ENCODE data around the gene POTEH. TPM values are rescaled to one million over a fixed set of nuclear protein-coding genes. Genes with fewer than 3 reads are reported as not detected.
A peak's percentile ranks its signal among the peaks of the same experiment; 100 is the strongest.
"Not testable (repeated sequence)": the region's sequence is repeated elsewhere in the genome, so short reads cannot be mapped to it uniquely, and the experiment has no call there.

Gene POTEH
- total and polyA plus RNA-seq, 7 donors = 0.03 to 0.60 (median 0.33) TPM; not detected in 4

DNA sequence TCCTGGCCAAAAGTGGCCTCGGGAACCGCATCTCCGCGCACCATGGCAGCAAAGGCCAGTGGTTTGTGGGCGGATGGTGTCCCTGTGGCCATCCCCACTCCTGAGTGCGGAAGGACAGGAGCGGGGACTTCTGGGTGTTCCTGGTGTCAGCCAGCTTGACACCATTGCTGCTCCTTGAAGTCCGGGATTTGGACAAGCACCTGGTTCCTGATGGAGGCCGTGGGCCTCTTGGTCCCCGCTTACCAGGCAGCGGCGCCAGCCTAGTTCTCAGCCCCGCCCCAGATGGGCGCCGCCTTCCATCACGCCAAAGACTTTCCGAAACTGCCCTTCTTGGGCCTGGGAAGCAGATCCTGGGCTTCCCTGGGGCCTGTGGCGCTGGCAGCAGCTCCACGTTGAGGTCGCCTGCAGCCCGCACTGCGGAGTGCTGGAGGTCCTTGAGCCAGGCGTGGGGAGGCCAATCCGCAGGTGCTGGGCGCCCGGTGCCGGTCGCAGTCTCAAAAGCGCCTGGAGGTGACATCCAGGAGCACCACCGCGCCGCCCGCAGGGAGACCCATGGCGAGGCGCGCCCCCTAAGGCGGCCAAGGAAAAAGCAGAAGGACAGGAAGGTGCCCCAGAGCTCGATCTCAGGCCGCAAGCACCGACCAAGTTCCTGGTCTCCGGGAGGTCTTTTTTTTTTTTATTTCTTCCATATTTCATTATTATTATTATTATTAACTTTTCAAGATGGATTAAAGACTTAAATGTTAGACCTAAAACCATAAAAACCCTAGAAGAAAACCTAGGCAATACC, 59.5 kb downstream of the POTEH start:
- H3K9me3 ChIP-seq; H3K36me3 ChIP-seq; H3K4me3 ChIP-seq; H3K27me3 ChIP-seq; H3K27ac ChIP-seq; H3K4me1 ChIP-seq; intact Hi-C loops (cut with DNase I): not testable (repeated sequence)
- peak; percentile 44 for DNase-seq
- 77 to 88% methylated on average over 33 to 35 of the region's 41 CpGs for WGBS, 2 donors

DNA sequence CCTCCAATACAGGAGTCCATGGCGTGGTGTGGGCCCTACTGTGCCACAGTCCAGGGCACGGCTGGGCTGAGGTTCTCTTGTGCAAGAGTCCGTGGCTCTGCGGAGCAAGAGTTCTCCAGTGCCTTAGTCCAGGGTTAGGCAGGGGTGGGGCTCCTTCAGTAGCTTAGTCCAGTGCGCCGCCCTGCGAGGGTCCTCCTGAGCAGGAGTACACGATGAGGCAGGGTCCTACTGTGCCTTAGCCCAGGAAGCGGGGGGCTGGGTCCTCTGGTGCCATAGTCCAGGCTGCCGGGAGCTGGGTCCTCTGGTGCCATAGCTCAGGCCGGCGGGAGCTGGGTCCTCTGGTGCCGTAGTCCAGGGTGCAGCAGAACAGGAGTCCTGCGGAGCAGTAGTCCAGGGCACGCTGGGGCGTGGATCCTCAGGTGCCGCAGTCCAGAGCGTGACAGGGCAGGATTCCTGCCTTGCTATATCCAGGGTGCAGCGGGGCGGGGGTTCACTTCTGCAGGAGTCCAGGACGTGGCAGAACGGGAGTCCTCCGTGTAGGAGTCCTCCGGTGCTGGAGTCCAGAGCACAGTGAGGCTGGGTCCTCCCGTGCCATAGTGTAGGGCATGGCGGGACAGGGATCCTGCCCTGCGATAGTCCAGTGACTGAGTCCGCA, 69.7 kb downstream of the POTEH start:
- intact Hi-C loops (cut with DNase I); H3K27me3 ChIP-seq; H3K27ac ChIP-seq; H3K4me3 ChIP-seq; H3K4me1 ChIP-seq; H3K36me3 ChIP-seq; H3K9me3 ChIP-seq: not testable (repeated sequence)
- DNase-seq = peak; percentile 40
- WGBS, 2 donors = 89 to 95% methylated on average over 14 to 15 of the region's 28 CpGs

DNA sequence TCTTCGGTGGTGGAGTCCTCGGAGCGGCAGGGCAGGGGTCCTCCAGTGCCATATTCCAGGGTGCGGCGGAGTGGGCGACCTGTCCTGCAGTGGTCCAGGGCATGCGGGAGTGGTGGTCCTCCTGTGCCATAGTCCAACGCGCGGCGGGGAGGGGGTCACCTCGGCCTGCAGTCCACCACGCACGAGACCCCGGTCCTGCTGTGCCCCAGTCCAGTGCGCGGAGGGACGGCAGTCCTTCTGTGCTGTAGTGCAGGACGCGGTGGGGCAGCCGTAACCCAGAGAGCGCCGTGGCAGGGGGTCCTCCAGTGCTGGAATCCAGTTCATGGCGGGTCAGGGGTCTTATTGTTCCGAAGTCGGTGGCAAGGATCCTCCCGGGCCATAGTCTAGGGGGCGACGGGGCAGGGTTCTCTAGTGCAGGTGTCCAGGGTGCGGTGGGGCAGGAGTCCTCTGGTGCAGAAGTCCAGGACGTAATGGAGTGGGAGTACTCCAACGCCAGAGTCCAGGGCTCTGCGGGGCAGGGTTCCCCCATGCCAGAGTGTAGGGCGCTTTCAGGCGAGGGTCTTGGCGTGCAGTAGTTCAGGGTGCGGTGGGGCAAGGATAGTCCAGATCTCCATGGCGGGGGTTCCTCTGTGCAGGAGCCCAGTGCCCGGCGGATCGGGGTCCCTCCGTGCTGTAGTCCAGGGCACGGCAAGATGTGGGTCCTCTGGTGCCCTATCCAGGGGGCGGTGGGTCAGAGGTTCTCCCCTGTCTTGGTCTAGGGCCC, 70.7 kb downstream of the POTEH start:
- H3K27me3 ChIP-seq; H3K9me3 ChIP-seq; H3K36me3 ChIP-seq; H3K4me1 ChIP-seq; intact Hi-C loops (cut with DNase I); H3K4me3 ChIP-seq; H3K27ac ChIP-seq: not testable (repeated sequence)
- peak; percentile 37 for DNase-seq
- WGBS, 2 donors = 92 to 94% methylated on average over 18 to 19 of the region's 44 CpGs

DNA sequence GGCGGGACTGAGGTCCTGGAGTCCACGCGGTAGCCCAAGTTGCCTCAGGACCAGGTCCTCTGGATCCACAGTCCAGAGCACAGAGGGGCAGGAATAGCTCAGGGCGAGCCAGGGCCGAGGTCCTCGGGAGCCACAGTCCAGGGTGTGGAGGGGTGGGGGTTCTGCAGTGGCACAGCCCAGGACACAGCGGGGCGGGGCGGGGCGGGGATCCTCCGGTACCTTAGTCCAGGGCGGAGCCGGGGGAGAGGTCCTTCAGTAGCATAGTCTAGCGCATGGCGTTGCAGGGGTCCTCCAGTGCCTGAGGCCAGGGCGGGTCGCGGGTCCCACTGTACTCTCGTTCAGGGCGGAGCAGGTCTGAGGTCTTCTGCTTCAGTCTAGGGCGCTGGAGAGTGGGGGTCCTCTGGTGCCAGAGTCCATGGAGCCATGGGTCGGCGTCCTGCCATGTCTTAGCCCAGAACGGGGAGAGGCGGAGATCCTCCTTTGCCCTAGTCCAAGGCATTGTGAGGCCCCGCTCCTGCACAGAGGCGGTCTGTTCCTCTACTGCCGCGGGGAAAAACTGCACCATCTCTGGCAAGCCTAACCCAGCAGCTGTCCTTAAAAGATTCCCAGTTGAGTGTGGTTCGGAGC, 71.4 kb downstream of the POTEH start:
- H3K36me3 ChIP-seq; intact Hi-C loops (cut with DNase I); H3K9me3 ChIP-seq; DNase-seq; H3K27ac ChIP-seq; H3K4me3 ChIP-seq; H3K27me3 ChIP-seq; H3K4me1 ChIP-seq: not testable (repeated sequence)
- WGBS, 2 donors = 91 to 93% methylated on average over 25 to 26 of the region's 30 CpGs

DNA sequence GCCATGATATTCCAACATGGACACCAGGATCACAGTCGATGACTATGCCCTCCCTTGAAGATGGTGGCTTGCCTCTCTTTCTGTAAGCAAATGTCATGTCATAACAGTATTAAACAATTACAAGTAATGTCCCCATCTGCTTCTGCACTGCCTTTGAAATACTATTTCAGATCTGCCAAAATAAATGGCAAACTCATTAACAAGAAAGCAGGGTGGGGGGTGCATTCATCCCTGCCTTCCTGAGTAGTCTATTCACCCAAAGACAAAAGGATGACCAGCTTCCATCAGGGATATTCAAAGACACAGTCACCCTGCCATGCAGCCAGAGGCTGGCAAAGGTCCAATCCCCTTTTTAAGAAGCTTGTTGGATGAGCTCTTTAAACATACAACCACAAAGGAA, 73.7 kb downstream of the POTEH start:
- DNase-seq; H3K4me1 ChIP-seq; H3K4me3 ChIP-seq; H3K27me3 ChIP-seq; H3K9me3 ChIP-seq; intact Hi-C loops (cut with DNase I); H3K27ac ChIP-seq; H3K36me3 ChIP-seq: not testable (repeated sequence)
- no CpG with 5 or more reads among the region's 1 CpG for WGBS, 2 donors

Small RNA genes lying within 50 kb of the gene (small RNA-seq; reads per million reads assigned to genes)
- gene RNU6-816P = 0 reads per million in 3 donors

Other genes with a start within 250 kb of the POTEH start
- gene OR11H1, start 161.8 kb upstream of the POTEH start, total RNA-seq = not detected
- not detected for gene OR11H1, start 161.8 kb upstream of the POTEH start, polyA plus RNA-seq